GM12878 (cell line): Measurements from ENCODE around the gene ORC1. TPM values are rescaled to one million over a fixed set of nuclear protein-coding genes. Genes with fewer than 3 reads are reported as not detected.

Experiments
- ATAC-seq: fragments of 200-7000 bp; cut with Tn5 transposase; 3 replicates; pipeline ENCODE4 v1.9.1; 2020; ENCODE audit warnings: mild to moderate bottlenecking, moderate library complexity
- BruUV-seq: library from RNA; stranded (reverse); fragments of 400-500 nt; replicated peaks from 2 replicates; lab custom pipeline; 2021; lab: Mats Ljungman, UMichigan
- CTCF ChIA-PET: fragments of 300-600 bp; sonication (Branson Sonifier 250); formaldehyde crosslinking; extraction: SDS; loops from one replicate; lab custom pipeline; 2021; ENCODE audit warnings: inconsistent platforms; lab: Yijun Ruan, JAX
- POLR2A ChIA-PET: fragments of 350-600 bp; formaldehyde crosslinking; extraction: SDS; loops from one replicate; lab custom pipeline; 2021; ENCODE audit warnings: inconsistent platforms; lab: Charles Lee
- RAD21 ChIA-PET: fragments of 300-600 bp; sonication (Branson Sonifier 250); formaldehyde crosslinking; loops from one replicate; lab custom pipeline; 2023; ENCODE audit warnings: antibody characterized with exemption; ENCODE audit not compliant: unreplicated experiment; lab: Charles Lee
- SMC1A ChIA-PET: fragments of 300-600 bp; sonication (Branson Sonifier 250); formaldehyde crosslinking; loops from one replicate; lab custom pipeline; 2023; ENCODE audit not compliant: unreplicated experiment, uncharacterized antibody; lab: Charles Lee
- DNase-seq: peaks from one replicate; pipeline ENCODE4 v3.0.0-alpha.2; 2011; ENCODE audit warnings: low read depth, low spot score
- FAIRE-seq: peaks from 3 replicates; lab custom pipeline; 2011; peaks lifted over from hg19 to GRCh38; lab: Jason Lieb, UNC
- H2AFZ ChIP-seq: 2 replicates; pipeline ENCODE4 v1.6.0; 2011; ENCODE audit warnings: low read depth, low read length, control low read depth; ENCODE audit not compliant: control insufficient read depth
- H3K27ac ChIP-seq: 2 replicates; pipeline ENCODE4 v1.5.1; 2011; ENCODE audit warnings: control low read depth; ENCODE audit not compliant: control insufficient read depth, insufficient read depth
- H3K27me3 ChIP-seq, 2 experiments: replicated peaks in 1 of 2; 2 replicates each; pipeline versions ENCODE4 v1.6.0 to v1.6.1; 2011; ENCODE audit warnings: low read length in 1 of 2; ENCODE audit not compliant: control insufficient read depth in 2 of 2, insufficient read depth in 2 of 2
- H3K36me3 ChIP-seq, 2 experiments: 2 replicates each; pipeline ENCODE4 v1.5.1; 2011; ENCODE audit warnings: low read length in 1 of 2; ENCODE audit not compliant: control insufficient read depth in 2 of 2, insufficient read depth in 2 of 2
- H3K4me1 ChIP-seq: 2 replicates; pipeline ENCODE4 v1.6.1; 2011; ENCODE audit warnings: mild to moderate bottlenecking, low read length, moderate library complexity, mixed read lengths; ENCODE audit not compliant: control insufficient read depth, insufficient read depth
- H3K4me2 ChIP-seq: 2 replicates; pipeline ENCODE4 v1.6.0; 2011; ENCODE audit warnings: control low read depth; ENCODE audit not compliant: control insufficient read depth, insufficient read depth
- H3K4me3 ChIP-seq: fragments of 200-600 bp; sonication (generic); 2 replicates; pipeline ENCODE4 v1.5.1; 2016
- H3K79me2 ChIP-seq: 2 replicates; pipeline ENCODE4 v1.6.0; 2011; ENCODE audit warnings: low read length; ENCODE audit not compliant: control insufficient read depth, insufficient read depth
- H3K9ac ChIP-seq: 2 replicates; pipeline ENCODE4 v1.8.0; 2011; ENCODE audit warnings: low read length, control low read depth, mixed read lengths; ENCODE audit not compliant: control insufficient read depth, insufficient read depth
- H3K9me3 ChIP-seq: replicated peaks from 3 replicates; pipeline ENCODE4 v1.5.1; 2011; ENCODE audit warnings: mild to moderate bottlenecking, low read length; ENCODE audit not compliant: control insufficient read depth, insufficient read depth
- H4K20me1 ChIP-seq: 2 replicates; pipeline ENCODE4 v1.6.0; 2011; ENCODE audit not compliant: control insufficient read depth, insufficient read depth
- BHLHE40 ChIP-seq, 2 experiments: fragments of 450-650 bp in 1 of 2; IDR thresholded peaks; 2 replicates each; pipeline ENCODE4 v1.6.1; 2011 to 2017; ENCODE audit warnings: low read depth in 2 of 2, borderline replicate concordance in 1 of 2, improper control_type of control experiment in 1 of 2, low read length in 1 of 2, mild to moderate bottlenecking in 1 of 2
- CEBPZ ChIP-seq: fragments of 150-350 bp; IDR thresholded peaks from 2 replicates; pipeline ENCODE4 v1.6.1; 2016; ENCODE audit warnings: low read depth, low read length
- FOS ChIP-seq: IDR thresholded peaks from 3 replicates; pipeline ENCODE4 v1.6.1; 2011; ENCODE audit warnings: borderline replicate concordance; ENCODE audit not compliant: insufficient read length; ENCODE audit errors: extremely low read depth
- MYC ChIP-seq: IDR thresholded peaks from 2 replicates; pipeline ENCODE4 v1.6.1; 2011; ENCODE audit warnings: mild to moderate bottlenecking, low read length, moderate library complexity, inconsistent platforms; ENCODE audit not compliant: insufficient read depth, insufficient replicate concordance, insufficient read length, severe bottlenecking
- RFX5 ChIP-seq: IDR thresholded peaks from 2 replicates; pipeline ENCODE4 v1.6.1; 2011; ENCODE audit warnings: low read depth, low read length, improper control_type of control experiment
- TCF3 ChIP-seq: IDR thresholded peaks from 2 replicates; pipeline ENCODE4 v1.6.1; 2012; ENCODE audit warnings: low read depth, mild to moderate bottlenecking, low read length, borderline replicate concordance; ENCODE audit not compliant: insufficient read depth
- USF2 ChIP-seq: IDR thresholded peaks from 2 replicates; pipeline ENCODE4 v1.6.1; 2011; ENCODE audit warnings: low read depth, low read length, improper control_type of control experiment, borderline replicate concordance
- ZNF687 ChIP-seq: fragments of 450-650 bp; IDR thresholded peaks from 2 replicates; pipeline ENCODE4 v1.6.1; 2017; ENCODE audit warnings: mild to moderate bottlenecking, moderate library complexity
- ZZZ3 ChIP-seq: IDR thresholded peaks from 2 replicates; pipeline ENCODE4 v1.6.1; 2011; ENCODE audit warnings: low read depth; ENCODE audit not compliant: control insufficient read depth, insufficient read length
- WGBS: methylation state at CpG from one replicate; pipeline ENCODE4 v1.1.6; 2016; ENCODE audit warnings: low lambda C conversion rate; ENCODE audit not compliant: insufficient replicate concordance, insufficient coverage; ENCODE audit errors: missing lambda C conversion rate; 5-methylcytosine and 5-hydroxymethylcytosine counted together
- in situ Hi-C: fragments of 300-500 bp; cut with MboI; formaldehyde crosslinking; loops from 9 replicates; pipeline ENCODE4 v1.14.3; 2018; ENCODE audit warnings: mixed read lengths
- intact Hi-C: fragments of 100-400 bp; cut with micrococcal nuclease; formaldehyde crosslinking; loops from one replicate; pipeline ENCODE4 v1.14.2; 2022; ENCODE audit not compliant: unreplicated experiment
- polyA plus RNA-seq, 11 experiments: library from polyadenylated mRNA; depleted of rRNA in 4 of 11; unstranded in 6 of 11; stranded (reverse) in 5 of 11; fragments of >200 nt; fragmentation: Nextera tagmentation in 4 of 11; fragmentation: Illumina TruSeq in 1 of 11; extraction: Ambion mirVana in 4 of 11; extraction: Trizol in 1 of 11; gene quantifications; 1 replicate in 1 of 11; 2 replicates in 10 of 11; pipeline versions ENCODE4 v1.2.1 to v1.2.3, GENCODE V29; 2011 to 2016; ENCODE audit warnings: inconsistent platforms in 2 of 11, missing spikeins in 2 of 11, low read depth in 1 of 11
- total RNA-seq, 4 experiments: library from RNA; depleted of rRNA in 3 of 4; stranded (reverse); fragments of >200 nt in 3 of 4; fragmentation: Illumina TruSeq in 1 of 4; extraction: Trizol in 1 of 4; gene quantifications; 2 replicates each; pipeline versions ENCODE4 v1.2.1 to v1.2.3, GENCODE V29; 2013 to 2021
- TF ChIP-seq, protein P1 (sequence below): fragments of 450-650 bp; IDR thresholded peaks from 2 replicates; pipeline ENCODE4 v1.6.1; 2017; ENCODE audit warnings: mild to moderate bottlenecking

Gene ORC1
- total and polyA plus RNA-seq, 10 of the 15 experiments (the other 5 are each of a cell fraction or from before 2014, with no cell fraction given) = 7.7 to 34.6 (median 28.7) TPM

DNA sequence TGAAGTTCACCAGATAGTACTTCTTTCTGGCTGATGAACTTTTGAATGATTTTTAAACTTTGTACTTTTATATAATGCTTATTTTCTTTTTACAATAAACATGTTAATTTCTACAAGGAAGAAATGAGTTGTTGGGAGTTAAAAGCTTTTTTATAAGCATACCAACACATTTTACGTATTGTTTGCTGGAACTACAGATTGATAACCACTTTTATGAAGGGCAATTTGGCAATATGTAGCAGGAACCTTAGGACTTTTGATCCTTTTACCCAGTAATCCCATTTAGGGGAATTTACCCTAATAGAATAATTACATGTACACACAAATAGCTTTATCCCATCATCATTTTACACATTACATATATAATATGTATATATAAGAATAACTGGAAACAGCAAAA is 16.5 kb upstream of the ORC1 start:
- in situ Hi-C loops = no loop called here
- WGBS = 100% methylated on average over 1 of the region's 1 CpG
- H3K79me2 ChIP-seq = no peaks in the 10 kb centered on the region
- H3K4me1 ChIP-seq = no peaks in the 10 kb centered on the region
- ChIA-PET RAD21 (no interaction called here), CTCF (no interaction called here), SMC1A (interaction anchor here (0.5 to 1.0 kb wide), 2 partner anchors 265 to 538 kb away, joined by 3 read pairs; no protein-coding TSS in a partner anchor), POLR2A (no interaction called here)
- FAIRE-seq (no peak), DNase-seq (no peak), ATAC-seq (no peak)
- no TSS peak for BruUV-seq
- no peak overlapping the region for H2AFZ ChIP-seq
- H3K9me3 ChIP-seq = no peaks in the 10 kb centered on the region
- no peak overlapping the region for H3K9ac ChIP-seq
- H3K36me3 ChIP-seq = peaks cover 0 to 24% of the 10 kb centered on the region in 2 experiments
- no peaks in the 10 kb centered on the region for H3K27me3 ChIP-seq
- H3K27ac ChIP-seq = no peak overlapping the region
- TF ChIP-seq ZNF687 = no peak
- no peak for TF ChIP-seq FOS
- no peak for TF ChIP-seq MYC
- TF ChIP-seq, protein P1, sequence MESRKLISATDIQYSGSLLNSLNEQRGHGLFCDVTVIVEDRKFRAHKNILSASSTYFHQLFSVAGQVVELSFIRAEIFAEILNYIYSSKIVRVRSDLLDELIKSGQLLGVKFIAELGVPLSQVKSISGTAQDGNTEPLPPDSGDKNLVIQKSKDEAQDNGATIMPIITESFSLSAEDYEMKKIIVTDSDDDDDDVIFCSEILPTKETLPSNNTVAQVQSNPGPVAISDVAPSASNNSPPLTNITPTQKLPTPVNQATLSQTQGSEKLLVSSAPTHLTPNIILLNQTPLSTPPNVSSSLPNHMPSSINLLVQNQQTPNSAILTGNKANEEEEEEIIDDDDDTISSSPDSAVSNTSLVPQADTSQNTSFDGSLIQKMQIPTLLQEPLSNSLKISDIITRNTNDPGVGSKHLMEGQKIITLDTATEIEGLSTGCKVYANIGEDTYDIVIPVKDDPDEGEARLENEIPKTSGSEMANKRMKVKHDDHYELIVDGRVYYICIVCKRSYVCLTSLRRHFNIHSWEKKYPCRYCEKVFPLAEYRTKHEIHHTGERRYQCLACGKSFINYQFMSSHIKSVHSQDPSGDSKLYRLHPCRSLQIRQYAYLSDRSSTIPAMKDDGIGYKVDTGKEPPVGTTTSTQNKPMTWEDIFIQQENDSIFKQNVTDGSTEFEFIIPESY = no peak
- TF ChIP-seq BHLHE40 (IDR thresholded peaks at IDR 0.05; ENCODE audit: borderline replicate concordance in 1 of 2, low read depth in 2 of 2, low read length in 1 of 2) = no peak
- TF ChIP-seq ZZZ3 = no peak
- TF ChIP-seq CEBPZ = no peak
- no peak for TF ChIP-seq TCF3
- no peak for TF ChIP-seq USF2
- no peak for TF ChIP-seq RFX5
- intact Hi-C loops = no loop called here
- H4K20me1 ChIP-seq = no peaks in the 10 kb centered on the region
- no peak overlapping the region for H3K4me2 ChIP-seq
- H3K4me3 ChIP-seq = no peak overlapping the region
